Stimulated activated CD8-positive, alpha-beta memory T cell treated with anti-CD3 and anti-CD28 coated beads, Interleukin-4, amount 100 ng/mL, for 48 hours (primary cell): Measurements from ENCODE around the gene JUP.
"Not testable (repeated sequence)": the region's sequence is repeated elsewhere in the genome, so short reads cannot be mapped to it uniquely, and the experiment has no call there.

Source experiments
- DNase-seq: peaks from one replicate; pipeline ENCODE4 v3.0.0-alpha.2; 2020

Gene JUP

GRCh38 chr17:41777574-41778188, 8.8 kb downstream of the JUP start:
- no peak for DNase-seq

GRCh38 chr17:41777157-41777573, 9.3 kb downstream of the JUP start:
- DNase-seq: no peak

GRCh38 chr17:41776262-41776900, 10.1 kb downstream of the JUP start:
- DNase-seq: not testable (repeated sequence)

- DNase-seq: no peak
These were observed 10.9 kb downstream of the JUP start for GRCh38 chr17:41775394-41776226.

GRCh38 chr17:41773731-41774193, 12.7 kb downstream of the JUP start:
- no peak for DNase-seq

GRCh38 chr17:41773190-41773588, 13.3 kb downstream of the JUP start:
- no peak for DNase-seq

GRCh38 chr17:41772586-41773189, 13.8 kb downstream of the JUP start:
- no peak for DNase-seq

- no peak for DNase-seq
These were observed 14.3 kb downstream of the JUP start for GRCh38 chr17:41772218-41772585.

- no peak for DNase-seq
These were observed 14.9 kb downstream of the JUP start for GRCh38 chr17:41771389-41772206.

- no peak for DNase-seq
These were observed 16.5 kb downstream of the JUP start for GRCh38 chr17:41769985-41770384.

GRCh38 chr17:41769346-41769862, 17.1 kb downstream of the JUP start:
- DNase-seq: no peak

GRCh38 chr17:41768682-41769288, 17.7 kb downstream of the JUP start:
- no peak for DNase-seq

- DNase-seq: no peak
These were observed 19.0 kb downstream of the JUP start for GRCh38 chr17:41767324-41768042.

GRCh38 chr17:41766135-41766534, 20.4 kb downstream of the JUP start:
- DNase-seq: no peak

GRCh38 chr17:41763327-41763726, 23.2 kb downstream of the JUP start:
- DNase-seq: no peak

GRCh38 chr17:41762841-41763240, 23.7 kb downstream of the JUP start:
- DNase-seq: no peak

GRCh38 chr17:41762391-41762790, 24.1 kb downstream of the JUP start:
- DNase-seq: no peak

- DNase-seq: no peak
These were observed 25.6 kb downstream of the JUP start for GRCh38 chr17:41760878-41761277.

- no peak for DNase-seq
These were observed 27.9 kb downstream of the JUP start for GRCh38 chr17:41758601-41759000.

GRCh38 chr17:41754066-41754465, 32.4 kb downstream of the JUP start:
- no peak for DNase-seq

- DNase-seq: no peak
These were observed 35.2 kb downstream of the JUP start for GRCh38 chr17:41751288-41751687.
